HepG2 (cell line): ENCODE data around the gene RPL3. TPM values are rescaled to one million over a fixed set of nuclear protein-coding genes. Genes with fewer than 3 reads are reported as not detected.
A peak's percentile ranks its signal among the peaks of the same experiment; 100 is the strongest.

Experiments
- BCL6 ChIP-seq: IDR thresholded peaks from 2 replicates; pipeline ENCODE4 v1.6.1; 2016; ENCODE audit warnings: missing genetic modification reagents, missing compliant biosample characterization
- HDAC6 ChIP-seq: fragments of 200-600 bp; sonication (generic); IDR thresholded peaks from 2 replicates; pipeline ENCODE4 v1.7.0; 2017; ENCODE audit warnings: mild to moderate bottlenecking, antibody characterized with exemption, low read length, low read depth
- JUN ChIP-seq: sonication (generic); formaldehyde crosslinking; IDR thresholded peaks from 2 replicates; pipeline ENCODE4 v1.4.0; 2020; ENCODE audit warnings: mild to moderate bottlenecking, missing genetic modification reagents
- KLF6 ChIP-seq: IDR thresholded peaks from 2 replicates; pipeline ENCODE4 v1.8.0; 2016; ENCODE audit warnings: missing biosample characterization, missing genetic modification reagents
- MYC ChIP-seq: sonication (generic); formaldehyde crosslinking; IDR thresholded peaks from 2 replicates; pipeline ENCODE4 v1.9.0; 2021; ENCODE audit warnings: missing genetic modification reagents, borderline replicate concordance
- SALL1 ChIP-seq: sonication (generic); formaldehyde crosslinking; IDR thresholded peaks from 2 replicates; pipeline ENCODE4 v1.8.0; 2022; ENCODE audit warnings: mild to moderate bottlenecking, missing genetic modification reagents
- TCF12 ChIP-seq, 2 experiments: fragments of 450-650 bp in 1 of 2; sonication (generic) in 1 of 2; formaldehyde crosslinking in 1 of 2; IDR thresholded peaks; 2 replicates each; pipeline versions ENCODE4 v1.6.1 to v1.8.0; 2017 to 2022; ENCODE audit warnings: antibody characterized with exemption in 1 of 2, mild to moderate bottlenecking in 1 of 2, missing genetic modification reagents in 1 of 2, moderate library complexity in 1 of 2
- TOE1 ChIP-seq: sonication (generic); formaldehyde crosslinking; IDR thresholded peaks from 2 replicates; pipeline ENCODE4 v1.4.0; 2020; ENCODE audit warnings: mild to moderate bottlenecking, missing genetic modification reagents
- TP53 ChIP-seq: sonication (generic); formaldehyde crosslinking; conservative IDR thresholded peaks from 2 replicates; pipeline ENCODE4 v1.4.0; 2020; ENCODE audit warnings: missing genetic modification reagents
- ZEB1 ChIP-seq: IDR thresholded peaks from 2 replicates; pipeline ENCODE4 v1.6.1; 2012; ENCODE audit warnings: mild to moderate bottlenecking, low read depth, inconsistent platforms; ENCODE audit not compliant: insufficient replicate concordance
- ZMYM4 ChIP-seq: sonication (generic); formaldehyde crosslinking; IDR thresholded peaks from 2 replicates; pipeline ENCODE4 v1.8.1; 2023; ENCODE audit warnings: mild to moderate bottlenecking, missing genetic modification reagents
- ZNF160 ChIP-seq: sonication (generic); formaldehyde crosslinking; IDR thresholded peaks from 2 replicates; pipeline ENCODE4 v1.8.0; 2022; ENCODE audit warnings: mild to moderate bottlenecking, inconsistent platforms, missing genetic modification reagents
- ZNF232 ChIP-seq: sonication (generic); formaldehyde crosslinking; IDR thresholded peaks from 2 replicates; pipeline ENCODE4 v1.4.0; 2020; ENCODE audit warnings: missing genetic modification reagents, borderline replicate concordance
- ZNF562 ChIP-seq: sonication (generic); formaldehyde crosslinking; IDR thresholded peaks from 2 replicates; pipeline ENCODE4 v1.8.0; 2022; ENCODE audit warnings: missing genetic modification reagents, borderline replicate concordance
- ZNF777 ChIP-seq: sonication (generic); formaldehyde crosslinking; IDR thresholded peaks from 2 replicates; pipeline ENCODE4 v1.4.0; 2020; ENCODE audit warnings: missing genetic modification reagents
- polyA plus RNA-seq, 8 experiments: library from polyadenylated mRNA; depleted of rRNA in 3 of 8; stranded (reverse) in 7 of 8; unstranded in 1 of 8; fragments of >200 nt; fragmentation: Illumina TruSeq in 4 of 8; extraction: Trizol in 4 of 8; gene quantifications; 2 replicates each; pipeline versions ENCODE4 v1.2.1 to v1.2.3, GENCODE V29; 2011 to 2016; ENCODE audit warnings: low read depth in 4 of 8, missing spikeins in 1 of 8, mixed read lengths in 1 of 8; ENCODE audit not compliant: insufficient read depth in 1 of 8
- total RNA-seq, 5 experiments: library from RNA; depleted of rRNA; stranded (reverse); fragments of >200 nt; fragmentation: Illumina TruSeq; extraction: Trizol; gene quantifications; 2 replicates each; pipeline ENCODE4 v1.2.3, GENCODE V29; 2016; ENCODE audit warnings: low read depth in 1 of 5
- TF ChIP-seq, protein P1 (sequence below): sonication (generic); formaldehyde crosslinking; IDR thresholded peaks from 2 replicates; pipeline ENCODE4 v1.8.0; 2022; ENCODE audit warnings: mild to moderate bottlenecking, missing genetic modification reagents; ENCODE audit not compliant: insufficient replicate concordance
- TF ChIP-seq, protein P2 (sequence below): sonication (generic); formaldehyde crosslinking; IDR thresholded peaks from 2 replicates; pipeline ENCODE4 v1.5.0; 2020; ENCODE audit warnings: missing genetic modification reagents
- TF ChIP-seq, protein P3 (sequence below): sonication (generic); formaldehyde crosslinking; conservative IDR thresholded peaks from 2 replicates; pipeline ENCODE4 v1.5.0; 2020; ENCODE audit warnings: missing genetic modification reagents
- TF ChIP-seq, protein P4 (sequence below): sonication (generic); formaldehyde crosslinking; IDR thresholded peaks from 2 replicates; pipeline ENCODE4 v1.5.1; 2020; ENCODE audit warnings: missing genetic modification reagents, mild to moderate bottlenecking, borderline replicate concordance
- TF ChIP-seq, protein P5 (sequence below): sonication (generic); formaldehyde crosslinking; conservative IDR thresholded peaks from 2 replicates; pipeline ENCODE4 v1.4.0; 2020; ENCODE audit warnings: mild to moderate bottlenecking, missing genetic modification reagents, moderate library complexity

Gene RPL3
- total and polyA plus RNA-seq, 2 of the 13 experiments (the other 11 are each of a cell fraction or from before 2014, with no cell fraction given), result 1,051 to 3,279 TPM

DNA sequence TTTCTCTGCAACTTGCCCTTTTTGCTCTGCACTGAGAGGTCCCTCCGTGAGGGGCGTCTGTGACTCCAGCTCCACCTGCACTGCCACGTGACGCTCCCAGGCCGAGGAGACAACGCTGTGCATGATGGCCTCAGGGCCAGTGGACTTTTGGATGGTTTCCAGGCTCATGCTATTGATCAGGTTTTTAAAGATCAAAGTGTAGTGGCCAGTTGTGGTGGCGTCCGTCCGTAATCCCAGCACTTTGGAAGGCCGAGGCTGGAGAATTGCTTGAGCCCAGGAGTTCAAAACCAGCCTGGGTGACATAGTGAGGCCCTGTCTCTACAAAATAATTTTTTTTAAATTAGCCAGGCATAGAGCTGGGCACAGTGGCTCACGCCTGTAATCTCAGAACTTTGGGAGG, 16.1 kb downstream of the RPL3 start (continued):
- no peak for TF ChIP-seq ZNF562 (CRISPR knock-in tag)
- 0 out of 2 replicates have a peak, but pooled peaks have one; percentile 41 for TF ChIP-seq TOE1 (CRISPR knock-in tag)
- peak; percentile 85; the same call in 1 of the 2 replicates for TF ChIP-seq ZNF232 (CRISPR knock-in tag)
- TF ChIP-seq, protein P1, sequence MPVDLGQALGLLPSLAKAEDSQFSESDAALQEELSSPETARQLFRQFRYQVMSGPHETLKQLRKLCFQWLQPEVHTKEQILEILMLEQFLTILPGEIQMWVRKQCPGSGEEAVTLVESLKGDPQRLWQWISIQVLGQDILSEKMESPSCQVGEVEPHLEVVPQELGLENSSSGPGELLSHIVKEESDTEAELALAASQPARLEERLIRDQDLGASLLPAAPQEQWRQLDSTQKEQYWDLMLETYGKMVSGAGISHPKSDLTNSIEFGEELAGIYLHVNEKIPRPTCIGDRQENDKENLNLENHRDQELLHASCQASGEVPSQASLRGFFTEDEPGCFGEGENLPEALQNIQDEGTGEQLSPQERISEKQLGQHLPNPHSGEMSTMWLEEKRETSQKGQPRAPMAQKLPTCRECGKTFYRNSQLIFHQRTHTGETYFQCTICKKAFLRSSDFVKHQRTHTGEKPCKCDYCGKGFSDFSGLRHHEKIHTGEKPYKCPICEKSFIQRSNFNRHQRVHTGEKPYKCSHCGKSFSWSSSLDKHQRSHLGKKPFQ (CRISPR knock-in tag), result peak; percentile 62
- TF ChIP-seq, protein P2, sequence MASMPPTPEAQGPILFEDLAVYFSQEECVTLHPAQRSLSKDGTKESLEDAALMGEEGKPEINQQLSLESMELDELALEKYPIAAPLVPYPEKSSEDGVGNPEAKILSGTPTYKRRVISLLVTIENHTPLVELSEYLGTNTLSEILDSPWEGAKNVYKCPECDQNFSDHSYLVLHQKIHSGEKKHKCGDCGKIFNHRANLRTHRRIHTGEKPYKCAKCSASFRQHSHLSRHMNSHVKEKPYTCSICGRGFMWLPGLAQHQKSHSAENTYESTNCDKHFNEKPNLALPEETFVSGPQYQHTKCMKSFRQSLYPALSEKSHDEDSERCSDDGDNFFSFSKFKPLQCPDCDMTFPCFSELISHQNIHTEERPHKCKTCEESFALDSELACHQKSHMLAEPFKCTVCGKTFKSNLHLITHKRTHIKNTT (CRISPR knock-in tag), result no peak
- peak; percentile 86 for TF ChIP-seq BCL6
- TF ChIP-seq, protein P3, sequence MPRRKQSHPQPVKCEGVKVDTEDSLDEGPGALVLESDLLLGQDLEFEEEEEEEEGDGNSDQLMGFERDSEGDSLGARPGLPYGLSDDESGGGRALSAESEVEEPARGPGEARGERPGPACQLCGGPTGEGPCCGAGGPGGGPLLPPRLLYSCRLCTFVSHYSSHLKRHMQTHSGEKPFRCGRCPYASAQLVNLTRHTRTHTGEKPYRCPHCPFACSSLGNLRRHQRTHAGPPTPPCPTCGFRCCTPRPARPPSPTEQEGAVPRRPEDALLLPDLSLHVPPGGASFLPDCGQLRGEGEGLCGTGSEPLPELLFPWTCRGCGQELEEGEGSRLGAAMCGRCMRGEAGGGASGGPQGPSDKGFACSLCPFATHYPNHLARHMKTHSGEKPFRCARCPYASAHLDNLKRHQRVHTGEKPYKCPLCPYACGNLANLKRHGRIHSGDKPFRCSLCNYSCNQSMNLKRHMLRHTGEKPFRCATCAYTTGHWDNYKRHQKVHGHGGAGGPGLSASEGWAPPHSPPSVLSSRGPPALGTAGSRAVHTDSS (CRISPR knock-in tag), result no peak
- 0 out of 2 replicates have a peak, but pooled peaks have one; percentile 19 for TF ChIP-seq TP53 (CRISPR knock-in tag)
- TF ChIP-seq, protein P4, sequence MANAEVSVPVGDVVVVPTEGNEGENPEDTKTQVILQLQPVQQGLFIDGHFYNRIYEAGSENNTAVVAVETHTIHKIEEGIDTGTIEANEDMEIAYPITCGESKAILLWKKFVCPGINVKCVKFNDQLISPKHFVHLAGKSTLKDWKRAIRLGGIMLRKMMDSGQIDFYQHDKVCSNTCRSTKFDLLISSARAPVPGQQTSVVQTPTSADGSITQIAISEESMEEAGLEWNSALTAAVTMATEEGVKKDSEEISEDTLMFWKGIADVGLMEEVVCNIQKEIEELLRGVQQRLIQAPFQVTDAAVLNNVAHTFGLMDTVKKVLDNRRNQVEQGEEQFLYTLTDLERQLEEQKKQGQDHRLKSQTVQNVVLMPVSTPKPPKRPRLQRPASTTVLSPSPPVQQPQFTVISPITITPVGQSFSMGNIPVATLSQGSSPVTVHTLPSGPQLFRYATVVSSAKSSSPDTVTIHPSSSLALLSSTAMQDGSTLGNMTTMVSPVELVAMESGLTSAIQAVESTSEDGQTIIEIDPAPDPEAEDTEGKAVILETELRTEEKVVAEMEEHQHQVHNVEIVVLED, result peak; percentile 45; the same call in 1 of the 2 replicates
- TF ChIP-seq SALL1, result peak; percentile 96
- TF ChIP-seq, protein P5, sequence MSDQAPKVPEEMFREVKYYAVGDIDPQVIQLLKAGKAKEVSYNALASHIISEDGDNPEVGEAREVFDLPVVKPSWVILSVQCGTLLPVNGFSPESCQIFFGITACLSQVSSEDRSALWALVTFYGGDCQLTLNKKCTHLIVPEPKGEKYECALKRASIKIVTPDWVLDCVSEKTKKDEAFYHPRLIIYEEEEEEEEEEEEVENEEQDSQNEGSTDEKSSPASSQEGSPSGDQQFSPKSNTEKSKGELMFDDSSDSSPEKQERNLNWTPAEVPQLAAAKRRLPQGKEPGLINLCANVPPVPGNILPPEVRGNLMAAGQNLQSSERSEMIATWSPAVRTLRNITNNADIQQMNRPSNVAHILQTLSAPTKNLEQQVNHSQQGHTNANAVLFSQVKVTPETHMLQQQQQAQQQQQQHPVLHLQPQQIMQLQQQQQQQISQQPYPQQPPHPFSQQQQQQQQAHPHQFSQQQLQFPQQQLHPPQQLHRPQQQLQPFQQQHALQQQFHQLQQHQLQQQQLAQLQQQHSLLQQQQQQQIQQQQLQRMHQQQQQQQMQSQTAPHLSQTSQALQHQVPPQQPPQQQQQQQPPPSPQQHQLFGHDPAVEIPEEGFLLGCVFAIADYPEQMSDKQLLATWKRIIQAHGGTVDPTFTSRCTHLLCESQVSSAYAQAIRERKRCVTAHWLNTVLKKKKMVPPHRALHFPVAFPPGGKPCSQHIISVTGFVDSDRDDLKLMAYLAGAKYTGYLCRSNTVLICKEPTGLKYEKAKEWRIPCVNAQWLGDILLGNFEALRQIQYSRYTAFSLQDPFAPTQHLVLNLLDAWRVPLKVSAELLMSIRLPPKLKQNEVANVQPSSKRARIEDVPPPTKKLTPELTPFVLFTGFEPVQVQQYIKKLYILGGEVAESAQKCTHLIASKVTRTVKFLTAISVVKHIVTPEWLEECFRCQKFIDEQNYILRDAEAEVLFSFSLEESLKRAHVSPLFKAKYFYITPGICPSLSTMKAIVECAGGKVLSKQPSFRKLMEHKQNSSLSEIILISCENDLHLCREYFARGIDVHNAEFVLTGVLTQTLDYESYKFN (CRISPR knock-in tag), result peak; percentile 95
- TF ChIP-seq ZMYM4 (CRISPR knock-in tag), result peak; percentile 74
- peak; percentile 59; the same call in 1 of the 2 replicates for TF ChIP-seq ZNF160
- TF ChIP-seq TCF12 (IDR thresholded peaks at IDR 0.05), result no peak
- no peak for TF ChIP-seq TCF12 (CRISPR knock-in tag; IDR thresholded peaks at IDR 0.05)
- peak; percentile 25 for TF ChIP-seq ZEB1
- TF ChIP-seq KLF6 (CRISPR knock-in tag), result 0 out of 2 replicates have a peak, but pooled peaks have one; percentile 36
- peak; percentile 64; the same call in 1 of the 2 replicates for TF ChIP-seq ZNF777 (CRISPR knock-in tag)
- peak; percentile 92 for TF ChIP-seq MYC (CRISPR knock-in tag)
- no peak for TF ChIP-seq HDAC6
- 0 out of 2 replicates have a peak, but pooled peaks have one; percentile 42 for TF ChIP-seq JUN (CRISPR knock-in tag)
